Measurements from ENCODE around the gene LRTM2.

GRCh38 chr12:1872001-1872400 is 51.6 kb downstream of the LRTM2 start:
- TF ChIP-seq, protein P1, sequence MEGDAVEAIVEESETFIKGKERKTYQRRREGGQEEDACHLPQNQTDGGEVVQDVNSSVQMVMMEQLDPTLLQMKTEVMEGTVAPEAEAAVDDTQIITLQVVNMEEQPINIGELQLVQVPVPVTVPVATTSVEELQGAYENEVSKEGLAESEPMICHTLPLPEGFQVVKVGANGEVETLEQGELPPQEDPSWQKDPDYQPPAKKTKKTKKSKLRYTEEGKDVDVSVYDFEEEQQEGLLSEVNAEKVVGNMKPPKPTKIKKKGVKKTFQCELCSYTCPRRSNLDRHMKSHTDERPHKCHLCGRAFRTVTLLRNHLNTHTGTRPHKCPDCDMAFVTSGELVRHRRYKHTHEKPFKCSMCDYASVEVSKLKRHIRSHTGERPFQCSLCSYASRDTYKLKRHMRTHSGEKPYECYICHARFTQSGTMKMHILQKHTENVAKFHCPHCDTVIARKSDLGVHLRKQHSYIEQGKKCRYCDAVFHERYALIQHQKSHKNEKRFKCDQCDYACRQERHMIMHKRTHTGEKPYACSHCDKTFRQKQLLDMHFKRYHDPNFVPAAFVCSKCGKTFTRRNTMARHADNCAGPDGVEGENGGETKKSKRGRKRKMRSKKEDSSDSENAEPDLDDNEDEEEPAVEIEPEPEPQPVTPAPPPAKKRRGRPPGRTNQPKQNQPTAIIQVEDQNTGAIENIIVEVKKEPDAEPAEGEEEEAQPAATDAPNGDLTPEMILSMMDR (IDR thresholded peaks at IDR 0.05) = no peak
- TF ChIP-seq POLR2A (IDR thresholded peaks at IDR 0.05) = no peak

All from body of pancreas (tissue), 4 donors.